Ovary (tissue), 9 donors: ENCODE data around the gene LETM1. TPM values are rescaled to one million over a fixed set of nuclear protein-coding genes. Genes with fewer than 3 reads are reported as not detected.

ENCODE experiments used
- DNase-seq, 5 donors: peaks; one replicate each; pipeline ENCODE4 v3.0.0-alpha.2; 2019 to 2020
- H3K27ac ChIP-seq, 2 donors: fragments of 200-600 bp; one replicate each; pipeline versions ENCODE4 v1.5.1 to v1.8.0; 2019 to 2022
- H3K27me3 ChIP-seq: fragments of 200-600 bp; one replicate; pipeline ENCODE4 v1.8.0; 2022
- H3K36me3 ChIP-seq: fragments of 200-600 bp; sonication (generic); one replicate; pipeline ENCODE4 v1.5.1; 2019
- H3K4me1 ChIP-seq: one replicate; pipeline ENCODE4 v1.8.1; 2013; ENCODE audit warnings: mild to moderate bottlenecking, moderate library complexity; ENCODE audit not compliant: insufficient read depth
- H3K4me3 ChIP-seq: fragments of 200-600 bp; sonication (generic); one replicate; pipeline ENCODE4 v1.5.1; 2017
- H3K9me3 ChIP-seq, 2 donors: fragments of 200-600 bp in 1 of 2; sonication (generic) in 1 of 2; one replicate each; pipeline versions ENCODE4 v1.5.1 to v1.8.1; 2013 to 2019; ENCODE audit warnings: mild to moderate bottlenecking in 1 of 2, moderate library complexity in 1 of 2
- EP300 ChIP-seq: sonication (generic); formaldehyde crosslinking; IDR thresholded peaks from one replicate; pipeline ENCODE4 v1.6.1; 2017; ENCODE audit warnings: antibody characterized with exemption
- POLR2A ChIP-seq: fragments of 450-650 bp; IDR thresholded peaks from one replicate; pipeline ENCODE4 v1.6.1; 2017; ENCODE audit warnings: antibody characterized with exemption, mild to moderate bottlenecking, moderate library complexity
- WGBS, 3 donors: extraction: QIAGEN DNeasy Blood & Tissue Kit in 1 of 3; methylation state at CpG; one replicate each; pipeline versions ENCODE4 v1.1.5 to v1.1.7; 2013 to 2017; 5-methylcytosine and 5-hydroxymethylcytosine counted together
- intact Hi-C, 4 donors: fragments of 100-400 bp; cut with DNase I; formaldehyde crosslinking; loops; one replicate each; pipeline versions ENCODE4 v1.11.0 to v1.15.1; 2022 to 2023
- polyA plus RNA-seq, 2 donors: library from polyadenylated mRNA; stranded (reverse); fragments of 200-250 nt in 1 of 2; fragments of 350-450 nt in 1 of 2; fragmentation: Illumina TruSeq in 1 of 2; extraction: RNeasy Lipid Tissue Mini Kit (QIAGEN cat#74804) in 1 of 2; gene quantifications; one replicate each; pipeline ENCODE4 v1.2.3, GENCODE V29; 2013 to 2014
- total RNA-seq, 7 donors: library from RNA; depleted of rRNA in 2 of 7; stranded (reverse); fragments of >200 nt in 2 of 7; fragmentation: NEBNext Ultra II Directional in 3 of 7; extraction: Animal tissue kit (Norgen Biotek cat#: 25700) in 3 of 7; gene quantifications; one replicate each; pipeline versions ENCODE4 v1.1.0 to v1.2.4, GENCODE V29; 2016 to 2023
- TF ChIP-seq, protein P1 (sequence below), 3 donors: fragments of 450-650 bp in 2 of 3; fragments of 200-600 bp in 1 of 3; IDR thresholded peaks; one replicate each; pipeline versions ENCODE4 v1.5.1 to v1.8.0; 2016 to 2022; ENCODE audit warnings: antibody characterized with exemption in 3 of 3, mild to moderate bottlenecking in 1 of 3
- donor health status: DM: no; HTN: no; CAD: no; lungs with moderate emphysema.
- donor health status: DM: no; HTN: no; CAD: no.
- donor health status: Bipolar disorder and iron deficiency.
- donor health status: DM: yes; HTN: yes; CAD: no.
- donor health status: DM: no; HTN: no; CAD: no.
- donor health status: DM: yes; HTN: yes; CAD: no.

Gene LETM1
- total and polyA plus RNA-seq, 9 donors, result 9.3 to 43.6 (median 30.5) TPM

DNA sequence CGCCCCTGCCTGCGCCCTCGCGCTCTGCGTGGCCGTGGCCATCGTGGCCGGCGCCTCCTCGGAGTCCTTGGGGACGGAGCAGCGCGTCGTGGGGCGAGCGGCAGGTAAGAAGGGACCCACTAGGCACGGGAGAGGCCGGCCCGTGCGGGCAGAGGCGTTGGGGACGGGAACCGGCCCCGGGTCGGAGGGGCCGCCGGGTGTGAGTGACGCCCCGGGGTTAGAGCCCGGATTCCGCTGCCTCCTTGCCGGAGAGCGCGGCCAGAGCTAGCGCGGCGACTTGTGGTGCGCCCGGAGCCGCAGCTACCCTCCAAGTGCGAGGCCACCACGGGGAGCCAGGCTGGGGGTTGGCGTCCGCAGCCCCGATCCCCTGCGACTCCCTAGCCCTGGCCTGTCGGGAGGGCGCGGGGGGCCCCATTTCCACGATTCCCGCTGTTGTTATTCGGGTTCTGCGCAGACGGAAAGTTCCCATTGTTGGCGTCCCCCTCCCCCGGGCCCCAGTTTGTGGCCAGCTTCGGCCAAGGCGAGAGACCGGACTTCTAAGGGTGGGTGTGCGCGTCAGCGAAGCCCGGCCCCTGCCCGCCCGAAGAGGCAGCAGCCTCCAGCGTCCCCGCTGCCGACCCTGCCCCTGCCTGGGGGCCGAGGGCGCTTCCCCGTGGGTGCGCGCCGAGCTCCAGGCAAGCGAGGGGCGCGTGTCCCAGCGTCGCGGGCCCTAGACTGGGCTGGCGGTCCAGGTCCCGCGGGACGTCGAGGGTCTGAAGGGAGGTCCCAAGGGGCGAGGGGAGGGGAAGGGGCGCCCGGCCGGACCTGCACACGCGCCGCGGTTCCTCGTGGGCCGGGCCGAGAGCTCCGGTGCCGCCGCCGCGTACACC, 61.8 kb downstream of the LETM1 start:
- no peaks in the 10 kb centered on the region for H3K36me3 ChIP-seq
- intact Hi-C loops, result no loop called here
- H3K4me3 ChIP-seq, result peak overlapping the region; percentile 34
- peaks cover 9% of the 10 kb centered on the region for H3K4me1 ChIP-seq
- H3K27ac ChIP-seq, result no peak overlapping the region
- H3K9me3 ChIP-seq, result no peaks in the 10 kb centered on the region
- WGBS, 3 donors, result 1 to 2% (median 2%) methylated on average over 44 to 101 of the region's 101 CpGs
- TF ChIP-seq, protein P1, sequence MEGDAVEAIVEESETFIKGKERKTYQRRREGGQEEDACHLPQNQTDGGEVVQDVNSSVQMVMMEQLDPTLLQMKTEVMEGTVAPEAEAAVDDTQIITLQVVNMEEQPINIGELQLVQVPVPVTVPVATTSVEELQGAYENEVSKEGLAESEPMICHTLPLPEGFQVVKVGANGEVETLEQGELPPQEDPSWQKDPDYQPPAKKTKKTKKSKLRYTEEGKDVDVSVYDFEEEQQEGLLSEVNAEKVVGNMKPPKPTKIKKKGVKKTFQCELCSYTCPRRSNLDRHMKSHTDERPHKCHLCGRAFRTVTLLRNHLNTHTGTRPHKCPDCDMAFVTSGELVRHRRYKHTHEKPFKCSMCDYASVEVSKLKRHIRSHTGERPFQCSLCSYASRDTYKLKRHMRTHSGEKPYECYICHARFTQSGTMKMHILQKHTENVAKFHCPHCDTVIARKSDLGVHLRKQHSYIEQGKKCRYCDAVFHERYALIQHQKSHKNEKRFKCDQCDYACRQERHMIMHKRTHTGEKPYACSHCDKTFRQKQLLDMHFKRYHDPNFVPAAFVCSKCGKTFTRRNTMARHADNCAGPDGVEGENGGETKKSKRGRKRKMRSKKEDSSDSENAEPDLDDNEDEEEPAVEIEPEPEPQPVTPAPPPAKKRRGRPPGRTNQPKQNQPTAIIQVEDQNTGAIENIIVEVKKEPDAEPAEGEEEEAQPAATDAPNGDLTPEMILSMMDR (IDR thresholded peaks at IDR 0.05), result no peak
- no peak for TF ChIP-seq EP300
- TF ChIP-seq POLR2A, result no peak
- peaks cover 14% of the 10 kb centered on the region for H3K27me3 ChIP-seq
- DNase-seq, result no peak

DNA sequence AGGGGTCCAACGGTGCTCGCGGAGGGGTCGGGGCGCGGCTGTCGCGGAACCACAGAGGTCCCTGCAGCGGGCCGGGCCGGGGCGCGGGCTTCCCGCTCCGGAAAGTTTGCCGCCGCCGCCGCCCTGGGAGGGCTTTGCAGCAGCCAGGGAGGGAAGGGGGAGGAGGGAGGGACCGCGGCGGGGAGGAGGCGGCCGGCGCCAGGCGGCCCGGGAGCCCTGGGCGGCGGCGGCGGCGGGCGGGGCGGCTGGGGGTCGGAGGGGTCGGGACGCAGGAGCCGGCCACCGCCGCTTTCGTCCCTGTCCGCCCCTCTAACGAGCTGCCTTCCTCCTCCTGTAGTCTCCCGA, 62.5 kb downstream of the LETM1 start:
- H3K27ac ChIP-seq, result no peak overlapping the region
- no peaks in the 10 kb centered on the region for H3K9me3 ChIP-seq
- H3K4me1 ChIP-seq, result peaks cover 9% of the 10 kb centered on the region
- TF ChIP-seq EP300 (no peak), POLR2A (no peak)
- TF ChIP-seq, protein P1 (IDR thresholded peaks at IDR 0.05), result no peak
- intact Hi-C loops, result no loop called here
- H3K4me3 ChIP-seq, result peak overlapping the region; percentile 34
- WGBS, 3 donors, result 0 to 1% (median 1%) methylated on average over 18 to 44 of the region's 44 CpGs
- H3K27me3 ChIP-seq, result peaks cover 14% of the 10 kb centered on the region
- DNase-seq, result peak in 2 of 5 donors; percentile 41 to 44
- H3K36me3 ChIP-seq, result no peaks in the 10 kb centered on the region

DNA sequence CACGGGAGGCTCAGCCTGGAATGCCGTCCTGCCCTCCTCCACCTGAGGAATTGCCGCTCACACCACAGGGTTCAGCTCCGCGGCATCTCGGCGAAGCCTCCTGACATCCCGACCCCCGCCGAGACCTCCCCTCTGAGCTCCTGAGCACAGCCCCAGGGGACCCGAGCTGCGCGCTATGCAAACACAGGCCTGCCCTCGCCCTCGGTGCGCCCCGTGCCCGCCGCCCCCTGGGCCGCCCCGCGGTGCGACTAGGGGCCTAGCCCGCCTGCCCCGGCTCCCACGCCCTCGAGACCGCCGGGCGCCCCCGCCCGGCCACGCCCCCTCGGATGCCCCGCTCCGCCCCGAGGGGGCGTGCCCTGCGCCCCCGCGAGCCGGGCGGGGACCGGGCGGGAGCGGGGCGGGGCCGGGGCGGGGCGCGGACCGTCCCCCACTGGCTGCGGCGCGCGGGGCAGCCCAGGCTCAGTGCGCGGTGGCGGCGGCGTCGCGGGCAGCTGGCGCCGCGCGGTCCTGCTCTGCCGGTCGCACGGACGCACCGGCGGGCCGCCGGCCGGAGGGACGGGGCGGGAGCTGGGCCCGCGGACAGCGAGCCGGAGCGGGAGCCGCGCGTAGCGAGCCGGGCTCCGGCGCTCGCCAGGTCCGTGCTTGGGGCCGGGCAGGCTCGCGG, 63.0 kb downstream of the LETM1 start, which contains the start of gene FGFR3:
Gene FGFR3, plus strand, starts transcription at position 462 of the 664 bp plus-strand sequence. CDS start 642 bp downstream, outside the sequence.
- 1 to 2% (median 1%) methylated on average over 26 to 91 of the region's 95 CpGs for WGBS, 3 donors
- intact Hi-C loops, result no loop called here
- Histone ChIP-seq H3K27me3 (peaks cover 14% of the 10 kb centered on the region), H3K27ac (no peak within 1 kb of the TSS), H3K4me1 (peaks cover 9% of the 10 kb centered on the region), H3K9me3 (no peaks in the 10 kb centered on the region), H3K36me3 (no peaks in the 10 kb centered on the region), H3K4me3 (peak within 1 kb of the TSS; percentile 34)
- DNase-seq, result no peak
- TF ChIP-seq, protein P1 (IDR thresholded peaks at IDR 0.05), result no peak
- TF ChIP-seq EP300 (no peak), POLR2A (no peak)

DNA sequence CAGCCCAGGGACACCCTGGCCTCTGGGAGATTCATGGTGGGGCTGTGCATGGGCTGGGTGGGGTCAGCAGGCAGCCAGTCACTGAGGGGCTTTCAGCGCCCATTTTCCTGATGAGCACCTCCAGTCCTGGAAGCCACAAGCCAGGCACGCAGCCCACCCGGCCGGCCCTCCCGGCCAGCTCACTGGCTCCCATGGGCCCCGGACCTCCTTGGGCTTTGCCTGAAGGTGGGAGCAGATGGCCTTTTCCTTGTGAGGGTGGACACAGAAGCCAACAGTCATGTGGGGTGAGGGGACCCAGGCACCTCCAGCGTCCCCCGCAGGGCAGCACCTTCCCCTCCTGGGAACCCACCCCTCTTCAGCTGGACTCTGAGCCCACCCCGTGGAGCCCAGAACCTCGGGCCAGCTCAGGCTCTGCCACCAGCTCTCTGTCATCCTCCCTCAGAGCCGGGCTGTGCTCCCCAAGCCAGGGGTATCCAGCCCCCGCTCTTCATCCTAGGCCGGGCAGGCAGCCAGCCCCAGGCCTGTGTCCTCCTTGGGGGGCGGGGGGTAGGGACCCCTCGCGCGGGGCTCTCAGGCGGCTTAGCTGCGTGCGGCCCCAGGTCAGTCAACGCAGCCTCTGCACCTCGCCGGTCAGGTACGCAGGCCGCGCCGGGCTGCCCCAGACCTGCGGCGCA, 63.7 kb downstream of the LETM1 start:
- H3K4me1 ChIP-seq, result peaks cover 9% of the 10 kb centered on the region
- H3K9me3 ChIP-seq, result no peaks in the 10 kb centered on the region
- intact Hi-C loops, result no loop called here
- peaks cover 14% of the 10 kb centered on the region for H3K27me3 ChIP-seq
- H3K27ac ChIP-seq, result no peak overlapping the region
- 38 to 50% (median 49%) methylated on average over 29 of the region's 29 CpGs for WGBS, 3 donors
- TF ChIP-seq, protein P1 (IDR thresholded peaks at IDR 0.05), result no peak
- no peak for TF ChIP-seq EP300
- H3K4me3 ChIP-seq, result no peak overlapping the region
- DNase-seq, result no peak
- H3K36me3 ChIP-seq, result no peaks in the 10 kb centered on the region
